Chondrocyte (in vitro differentiated cells): Measurements from ENCODE around the gene S100P. TPM values are rescaled to one million over a fixed set of nuclear protein-coding genes. Genes with fewer than 3 reads are reported as not detected.

Experiments used
- DNase-seq: peaks from one replicate; pipeline ENCODE4 v3.0.0; 2021; ENCODE audit warnings: mixed read lengths, low spot score
- H3K27ac Mint-ChIP-seq: one replicate; pipeline ENCODE4 v1.8.0; 2021; ENCODE audit warnings: mild to moderate bottlenecking, moderate library complexity, mixed read lengths; ENCODE audit not compliant: unreplicated experiment
- H3K27me3 Mint-ChIP-seq: 2 replicates; pipeline ENCODE4 v1.8.0; 2021; ENCODE audit warnings: low read depth, mixed read lengths
- H3K36me3 Mint-ChIP-seq: 2 replicates; pipeline ENCODE4 v1.8.0; 2021; ENCODE audit warnings: low read depth, mixed read lengths
- H3K4me1 Mint-ChIP-seq: 2 replicates; pipeline ENCODE4 v1.8.0; 2021; ENCODE audit warnings: low read depth, mild to moderate bottlenecking, mixed read lengths
- H3K4me3 Mint-ChIP-seq: one replicate; pipeline ENCODE4 v1.8.0; 2021; ENCODE audit warnings: mild to moderate bottlenecking, moderate library complexity, mixed read lengths; ENCODE audit not compliant: unreplicated experiment
- H3K9me3 Mint-ChIP-seq: 2 replicates; pipeline ENCODE4 v1.8.0; 2021; ENCODE audit warnings: low read depth, mixed read lengths
- total RNA-seq: library from RNA; stranded (reverse); gene quantifications from 3 replicates; pipeline ENCODE4 v1.2.1, GENCODE V29; 2021
- TF ChIP-seq, protein P1 (sequence below): fragments of 200-600 bp; sonication (generic); IDR thresholded peaks from 2 replicates; pipeline ENCODE4 v1.5.0; 2021; ENCODE audit warnings: antibody characterized with exemption, mild to moderate bottlenecking, moderate library complexity

S100P gene
- total RNA-seq, 1 donor from 2014 or later = 0.95 TPM

DNA sequence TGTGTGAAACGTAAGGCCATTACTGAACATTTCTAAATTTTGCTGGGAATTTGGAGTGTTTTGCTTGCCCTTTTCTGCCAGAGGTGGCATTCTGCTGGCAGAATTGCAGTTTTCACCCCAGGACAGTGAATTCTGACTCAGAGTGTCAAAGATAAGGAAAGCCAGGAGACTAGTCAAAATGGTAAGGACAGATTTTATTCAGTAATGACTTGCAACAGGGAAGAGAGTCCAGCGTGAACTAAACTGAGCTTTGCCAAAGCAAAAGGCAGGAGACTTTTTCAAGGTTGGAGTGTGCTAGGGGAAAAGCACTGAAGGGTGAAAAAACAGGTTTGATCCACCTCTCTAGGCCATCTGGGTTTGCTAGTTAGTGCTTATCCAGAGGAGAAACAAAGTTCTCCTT is 33.8 kb upstream of the S100P start:
- Mint-ChIP-seq H3K27me3 (no peaks in the 10 kb centered on the region), H3K4me3 (no peak overlapping the region), H3K4me1 (peaks cover 12% of the 10 kb centered on the region)

DNA sequence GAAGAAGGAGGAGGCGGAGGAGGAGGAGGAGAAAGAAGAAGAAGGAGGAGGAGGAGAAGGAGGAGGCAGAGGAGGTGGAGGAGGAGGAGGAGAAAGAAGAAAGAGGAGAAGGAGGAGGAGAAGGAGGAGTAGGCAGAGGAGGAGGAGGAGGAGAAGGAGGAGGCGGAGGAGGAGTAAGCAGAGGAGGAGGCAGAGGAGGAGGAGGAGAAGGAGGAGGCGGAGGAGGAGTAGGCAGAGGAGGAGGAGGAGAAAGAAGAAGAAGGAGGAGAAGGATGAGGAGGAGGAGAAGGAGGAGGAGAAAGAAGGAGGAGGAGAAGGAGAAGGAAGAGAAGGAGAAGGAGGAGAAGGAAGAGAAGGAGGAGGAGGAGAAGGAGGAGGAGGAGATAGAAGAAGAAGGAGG is 33.2 kb upstream of the S100P start:
- Mint-ChIP-seq H3K27ac (no peak overlapping the region), H3K4me3 (no peak overlapping the region), H3K4me1 (peaks cover 12% of the 10 kb centered on the region), H3K9me3 (no peaks in the 10 kb centered on the region), H3K27me3 (no peaks in the 10 kb centered on the region), H3K36me3 (no peaks in the 10 kb centered on the region)
- TF ChIP-seq, protein P1, sequence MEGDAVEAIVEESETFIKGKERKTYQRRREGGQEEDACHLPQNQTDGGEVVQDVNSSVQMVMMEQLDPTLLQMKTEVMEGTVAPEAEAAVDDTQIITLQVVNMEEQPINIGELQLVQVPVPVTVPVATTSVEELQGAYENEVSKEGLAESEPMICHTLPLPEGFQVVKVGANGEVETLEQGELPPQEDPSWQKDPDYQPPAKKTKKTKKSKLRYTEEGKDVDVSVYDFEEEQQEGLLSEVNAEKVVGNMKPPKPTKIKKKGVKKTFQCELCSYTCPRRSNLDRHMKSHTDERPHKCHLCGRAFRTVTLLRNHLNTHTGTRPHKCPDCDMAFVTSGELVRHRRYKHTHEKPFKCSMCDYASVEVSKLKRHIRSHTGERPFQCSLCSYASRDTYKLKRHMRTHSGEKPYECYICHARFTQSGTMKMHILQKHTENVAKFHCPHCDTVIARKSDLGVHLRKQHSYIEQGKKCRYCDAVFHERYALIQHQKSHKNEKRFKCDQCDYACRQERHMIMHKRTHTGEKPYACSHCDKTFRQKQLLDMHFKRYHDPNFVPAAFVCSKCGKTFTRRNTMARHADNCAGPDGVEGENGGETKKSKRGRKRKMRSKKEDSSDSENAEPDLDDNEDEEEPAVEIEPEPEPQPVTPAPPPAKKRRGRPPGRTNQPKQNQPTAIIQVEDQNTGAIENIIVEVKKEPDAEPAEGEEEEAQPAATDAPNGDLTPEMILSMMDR = no peak
- no peak for DNase-seq

More for the DNA sequence above, 33.8 kb upstream of the S100P start:
- Mint-ChIP-seq H3K27ac (no peak overlapping the region), H3K36me3 (no peaks in the 10 kb centered on the region), H3K9me3 (no peaks in the 10 kb centered on the region)
- TF ChIP-seq, protein P1 = no peak
- no peak for DNase-seq

DNA sequence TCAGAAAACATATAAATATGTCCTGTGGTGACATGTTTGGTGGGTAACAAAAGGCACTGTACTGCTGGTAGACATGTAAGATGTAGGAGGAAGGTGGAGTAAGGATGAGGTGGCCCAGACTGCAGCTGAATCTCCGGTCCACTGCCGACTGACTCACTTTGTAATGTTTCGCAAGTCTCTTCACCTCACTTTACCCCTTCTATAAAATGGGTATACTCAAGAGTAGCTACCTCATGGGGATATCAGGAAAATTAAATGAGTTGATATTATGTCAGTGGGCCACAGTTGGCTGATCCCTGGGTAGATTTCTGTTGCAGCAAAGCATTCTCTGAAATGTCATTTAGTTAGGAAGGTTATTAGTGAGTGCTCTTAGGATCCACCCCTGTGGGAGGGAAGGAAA is 31.1 kb upstream of the S100P start:
- no peaks in the 10 kb centered on the region for H3K36me3 Mint-ChIP-seq
- DNase-seq = no peak
- peaks cover 12% of the 10 kb centered on the region for H3K4me1 Mint-ChIP-seq
- H3K27ac Mint-ChIP-seq = no peak overlapping the region
- H3K9me3 Mint-ChIP-seq = no peaks in the 10 kb centered on the region
- TF ChIP-seq, protein P1 = no peak
- no peaks in the 10 kb centered on the region for H3K27me3 Mint-ChIP-seq
- no peak overlapping the region for H3K4me3 Mint-ChIP-seq

DNA sequence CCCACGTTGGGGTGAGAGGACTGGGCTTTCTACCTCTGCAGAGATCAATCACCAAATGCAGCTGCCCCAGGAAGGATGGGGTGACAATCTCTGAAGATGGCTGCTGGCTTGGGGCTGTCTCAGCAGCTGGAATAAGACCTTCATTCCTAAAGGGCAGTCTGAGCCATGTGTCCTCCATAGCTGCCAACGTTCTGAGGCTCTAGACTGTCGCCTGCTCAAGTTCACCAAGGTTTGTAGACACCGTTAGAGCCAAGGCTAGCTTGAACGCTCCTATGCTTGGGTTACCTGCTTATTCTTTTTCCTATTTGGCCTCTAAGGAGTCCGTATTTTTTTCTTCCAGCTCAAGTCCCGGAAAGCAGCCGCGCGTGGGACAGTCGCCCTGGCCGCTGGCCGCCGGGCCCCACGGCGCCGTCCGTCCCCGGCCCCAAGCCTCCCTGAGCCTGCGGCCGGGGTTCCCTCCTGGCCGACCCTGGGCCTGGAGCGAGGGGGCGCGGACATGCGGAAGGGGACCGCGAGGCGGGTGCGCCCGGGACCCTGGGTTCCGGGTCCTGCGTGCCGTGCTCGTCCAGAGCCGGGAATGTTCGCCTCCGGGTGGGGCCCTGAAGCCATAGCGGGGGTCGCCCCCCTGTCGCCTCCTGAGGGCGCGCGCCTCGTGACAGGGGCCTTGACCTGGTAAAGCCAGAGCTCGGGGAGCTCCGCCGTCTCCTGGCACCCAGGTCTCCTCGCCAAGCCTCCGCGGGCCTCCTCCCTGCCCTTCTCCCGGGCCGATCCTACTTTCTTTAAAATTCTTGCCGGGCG is 29.9 kb upstream of the S100P start:
- TF ChIP-seq, protein P1 = no peak
- H3K27me3 Mint-ChIP-seq = no peaks in the 10 kb centered on the region
- H3K27ac Mint-ChIP-seq = no peak overlapping the region
- H3K36me3 Mint-ChIP-seq = no peaks in the 10 kb centered on the region
- H3K9me3 Mint-ChIP-seq = no peaks in the 10 kb centered on the region
- H3K4me3 Mint-ChIP-seq = no peak overlapping the region
- DNase-seq = no peak
- peaks cover 11% of the 10 kb centered on the region for H3K4me1 Mint-ChIP-seq

DNA sequence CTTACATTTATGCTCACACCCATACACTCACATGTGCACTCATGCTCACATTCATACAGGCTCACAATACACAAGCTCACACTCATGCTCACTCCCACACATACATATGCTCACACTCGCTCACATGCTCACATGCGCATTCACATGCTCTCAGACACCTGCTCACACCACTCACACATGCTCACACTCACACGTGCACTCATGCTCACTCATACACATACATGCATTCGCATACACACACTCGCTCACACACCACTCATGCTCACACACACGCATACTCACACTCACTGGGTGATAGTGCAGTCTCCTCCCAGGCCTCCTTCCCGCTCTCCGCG is 28.4 kb upstream of the S100P start:
- Mint-ChIP-seq H3K36me3 (no peaks in the 10 kb centered on the region), H3K27me3 (no peaks in the 10 kb centered on the region), H3K9me3 (no peaks in the 10 kb centered on the region), H3K27ac (no peak overlapping the region), H3K4me3 (no peak overlapping the region), H3K4me1 (no peaks in the 10 kb centered on the region)
- TF ChIP-seq, protein P1 = no peak
- no peak for DNase-seq
